VCaP (cell line): ENCODE measurements around the gene KIF23.

Experiments used
- H3K27ac ChIP-seq: fragments of 450-650 bp; 2 replicates; pipeline ENCODE4 v1.5.1; 2017
- TF ChIP-seq, protein P1 (sequence below): fragments of 450-650 bp; conservative IDR thresholded peaks from 2 replicates; pipeline ENCODE4 v1.5.1; 2017; ENCODE audit warnings: mild to moderate bottlenecking, moderate library complexity

Gene KIF23

DNA sequence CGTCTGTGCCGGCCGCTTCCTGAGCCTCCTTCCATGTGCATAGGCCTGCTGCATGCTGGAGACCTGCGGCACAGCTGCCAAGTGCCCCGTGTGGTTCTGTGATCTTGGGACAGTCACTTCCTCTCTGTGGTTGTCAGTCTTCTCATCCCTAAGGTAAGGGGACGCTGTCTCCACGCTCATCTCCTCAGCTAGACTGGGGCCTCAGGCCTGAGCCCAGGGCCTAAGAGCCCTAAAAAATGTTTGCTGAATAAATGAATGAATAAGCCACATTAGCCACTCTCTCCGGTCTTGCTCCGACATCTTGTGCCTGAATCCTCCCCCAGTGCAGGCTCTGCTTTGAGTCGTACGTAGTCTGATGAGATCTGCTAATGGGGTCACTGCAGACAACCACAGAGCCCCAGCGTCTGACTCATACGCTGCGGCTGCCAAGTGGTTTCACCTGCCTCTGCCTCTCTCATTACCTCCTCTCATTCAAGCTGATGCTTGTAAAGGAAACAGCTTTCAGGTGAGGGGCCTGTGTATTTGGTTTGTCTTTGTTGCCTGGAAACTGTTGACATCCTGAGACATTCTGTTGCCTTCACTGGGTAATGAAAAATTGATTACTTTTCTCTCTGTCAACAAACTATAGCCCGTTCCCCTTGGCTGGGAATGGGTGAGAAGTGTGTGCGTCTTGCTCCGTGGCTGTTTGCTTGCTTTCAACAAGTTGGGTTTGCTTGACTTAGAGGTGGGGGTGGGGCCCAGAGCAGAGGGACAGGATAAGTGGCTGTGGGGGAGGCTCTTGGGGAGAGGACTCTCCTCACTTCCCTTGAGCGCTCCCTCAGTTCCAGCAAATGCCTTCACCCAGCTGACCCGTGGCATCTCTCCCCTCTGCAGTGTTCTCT, 54.3 kb downstream of the KIF23 start:
- H3K27ac ChIP-seq, result peak overlapping the region; percentile 99
- TF ChIP-seq, protein P1, sequence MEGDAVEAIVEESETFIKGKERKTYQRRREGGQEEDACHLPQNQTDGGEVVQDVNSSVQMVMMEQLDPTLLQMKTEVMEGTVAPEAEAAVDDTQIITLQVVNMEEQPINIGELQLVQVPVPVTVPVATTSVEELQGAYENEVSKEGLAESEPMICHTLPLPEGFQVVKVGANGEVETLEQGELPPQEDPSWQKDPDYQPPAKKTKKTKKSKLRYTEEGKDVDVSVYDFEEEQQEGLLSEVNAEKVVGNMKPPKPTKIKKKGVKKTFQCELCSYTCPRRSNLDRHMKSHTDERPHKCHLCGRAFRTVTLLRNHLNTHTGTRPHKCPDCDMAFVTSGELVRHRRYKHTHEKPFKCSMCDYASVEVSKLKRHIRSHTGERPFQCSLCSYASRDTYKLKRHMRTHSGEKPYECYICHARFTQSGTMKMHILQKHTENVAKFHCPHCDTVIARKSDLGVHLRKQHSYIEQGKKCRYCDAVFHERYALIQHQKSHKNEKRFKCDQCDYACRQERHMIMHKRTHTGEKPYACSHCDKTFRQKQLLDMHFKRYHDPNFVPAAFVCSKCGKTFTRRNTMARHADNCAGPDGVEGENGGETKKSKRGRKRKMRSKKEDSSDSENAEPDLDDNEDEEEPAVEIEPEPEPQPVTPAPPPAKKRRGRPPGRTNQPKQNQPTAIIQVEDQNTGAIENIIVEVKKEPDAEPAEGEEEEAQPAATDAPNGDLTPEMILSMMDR, result no peak

DNA sequence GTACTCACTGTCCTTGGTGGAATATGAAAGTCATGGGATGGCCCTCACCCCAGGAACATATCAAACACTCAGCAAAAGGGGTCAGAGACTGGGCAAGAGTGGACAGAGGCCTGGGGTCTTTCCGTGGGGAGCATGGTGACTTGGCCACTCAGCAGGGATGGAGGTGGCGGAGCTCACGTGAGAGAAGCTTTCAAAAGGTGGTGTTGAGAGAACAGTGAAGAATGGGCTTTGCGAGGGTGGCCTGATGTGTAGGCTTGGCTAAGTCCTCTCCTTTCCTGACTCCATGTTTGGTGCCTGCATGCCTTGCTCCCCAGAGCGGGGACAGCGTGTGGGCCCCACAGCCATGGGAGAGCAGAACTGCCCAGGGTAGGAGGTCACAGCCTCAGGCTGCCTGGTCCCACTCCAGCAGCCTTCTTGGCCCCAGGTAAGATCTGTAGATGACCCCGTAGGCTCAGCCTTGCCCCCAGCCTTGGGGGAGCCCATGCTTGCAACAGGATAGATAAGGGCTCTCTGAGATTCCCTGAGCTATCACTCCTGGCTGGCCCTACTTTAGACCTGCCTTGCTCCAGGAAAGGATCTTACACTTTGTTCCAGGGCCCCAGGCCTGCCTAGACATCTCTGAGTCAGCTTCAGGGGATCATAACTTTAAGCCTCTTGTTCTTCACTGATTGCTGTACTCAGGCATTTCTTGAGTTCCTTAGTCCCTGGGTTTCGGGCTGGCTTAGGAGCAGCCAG, 55.5 kb downstream of the KIF23 start:
- TF ChIP-seq, protein P1, result no peak
- H3K27ac ChIP-seq, result peak overlapping the region; percentile 99

DNA sequence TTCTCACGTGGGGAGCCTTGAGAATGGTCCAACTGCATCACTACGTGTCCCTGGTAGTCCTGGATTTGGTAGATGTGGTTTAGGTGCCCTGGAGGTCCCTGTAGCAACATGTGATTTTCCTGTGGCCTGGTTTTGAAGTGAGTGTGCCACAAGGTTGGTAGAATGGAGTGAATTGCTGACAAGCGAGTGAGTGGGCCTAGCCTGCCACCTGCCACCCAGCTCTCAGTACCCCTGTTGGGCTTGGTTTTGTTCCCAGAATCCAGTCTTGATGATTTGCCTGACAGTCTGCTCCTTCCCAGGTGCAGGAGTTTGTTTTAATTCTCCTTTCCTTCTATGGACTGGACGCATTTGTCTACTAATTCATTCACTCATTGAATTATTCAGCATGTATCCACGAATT, 57.9 kb downstream of the KIF23 start:
- peak overlapping the region; percentile 40 for H3K27ac ChIP-seq
- TF ChIP-seq, protein P1, result no peak

DNA sequence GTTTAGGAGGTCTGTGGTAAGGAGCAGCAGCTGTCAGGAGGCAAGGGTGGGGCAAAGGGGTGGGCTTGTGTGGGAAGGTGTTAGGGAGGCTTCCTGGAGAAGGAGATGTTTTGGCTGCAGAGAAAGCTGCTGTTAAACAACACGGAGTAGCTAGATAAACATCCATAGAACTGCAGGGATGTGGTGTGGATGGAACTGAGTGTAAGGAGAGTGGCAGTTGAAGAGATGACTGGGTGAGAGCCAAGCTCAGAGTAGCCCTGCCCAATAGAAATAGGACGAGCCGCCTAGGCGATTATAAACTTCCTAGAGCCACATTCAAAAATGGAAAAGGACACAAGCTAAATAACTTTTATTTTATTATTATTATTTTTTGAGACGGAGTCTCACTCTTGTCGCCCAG, 58.4 kb downstream of the KIF23 start:
- TF ChIP-seq, protein P1, result no peak
- peak overlapping the region; percentile 40 for H3K27ac ChIP-seq

DNA sequence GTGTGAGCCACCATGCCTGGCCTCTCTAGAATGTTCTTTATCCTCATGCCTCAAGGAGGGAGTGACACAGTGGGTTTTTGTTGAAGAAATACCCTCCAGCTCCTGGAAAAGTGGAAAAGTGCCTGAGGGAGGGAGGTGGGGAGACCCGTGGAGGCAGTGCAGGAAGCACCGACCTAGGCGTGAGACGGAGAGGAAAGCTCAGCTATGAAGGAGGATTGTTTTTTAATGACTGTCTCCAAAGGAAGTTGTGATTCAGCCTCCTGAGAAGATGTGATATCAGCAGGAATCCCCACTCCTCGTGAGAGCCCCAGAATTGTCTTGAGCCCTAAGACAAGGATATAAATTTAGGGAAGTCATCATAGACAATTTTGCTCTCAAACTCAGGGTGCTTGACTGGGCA, 60.1 kb downstream of the KIF23 start:
- TF ChIP-seq, protein P1, result no peak
- peak overlapping the region; percentile 76 for H3K27ac ChIP-seq

DNA sequence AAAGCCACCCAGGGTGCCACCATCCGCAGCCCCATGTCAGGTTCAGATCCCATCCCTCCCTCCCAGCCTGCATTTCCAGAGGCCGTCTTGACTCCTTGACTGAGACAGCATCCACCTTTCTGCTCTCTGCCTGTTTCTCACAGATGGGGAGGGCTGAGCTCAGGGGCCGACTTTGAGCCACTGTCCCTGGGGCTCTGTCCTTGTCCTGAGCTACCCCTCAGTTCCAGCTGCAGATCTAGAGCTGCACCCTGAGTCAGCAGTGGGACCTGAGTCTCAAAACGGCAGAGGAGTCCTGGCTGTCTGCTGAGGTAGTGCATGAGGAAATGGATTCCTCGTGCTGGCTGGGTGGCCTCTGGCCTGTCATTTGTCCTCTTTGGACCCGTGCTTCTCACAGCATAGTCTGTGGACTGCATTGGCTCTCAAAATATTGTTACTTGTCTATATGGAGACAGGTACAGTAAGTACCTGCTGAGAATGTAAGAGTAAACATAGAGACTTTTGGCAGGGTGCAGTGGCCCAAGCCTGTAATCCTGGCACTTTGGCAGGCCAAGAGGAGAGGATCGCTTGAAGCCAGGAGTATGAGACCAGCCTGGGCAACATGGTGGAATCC, 60.8 kb downstream of the KIF23 start:
- peak overlapping the region; percentile 76 for H3K27ac ChIP-seq
- TF ChIP-seq, protein P1, result no peak

DNA sequence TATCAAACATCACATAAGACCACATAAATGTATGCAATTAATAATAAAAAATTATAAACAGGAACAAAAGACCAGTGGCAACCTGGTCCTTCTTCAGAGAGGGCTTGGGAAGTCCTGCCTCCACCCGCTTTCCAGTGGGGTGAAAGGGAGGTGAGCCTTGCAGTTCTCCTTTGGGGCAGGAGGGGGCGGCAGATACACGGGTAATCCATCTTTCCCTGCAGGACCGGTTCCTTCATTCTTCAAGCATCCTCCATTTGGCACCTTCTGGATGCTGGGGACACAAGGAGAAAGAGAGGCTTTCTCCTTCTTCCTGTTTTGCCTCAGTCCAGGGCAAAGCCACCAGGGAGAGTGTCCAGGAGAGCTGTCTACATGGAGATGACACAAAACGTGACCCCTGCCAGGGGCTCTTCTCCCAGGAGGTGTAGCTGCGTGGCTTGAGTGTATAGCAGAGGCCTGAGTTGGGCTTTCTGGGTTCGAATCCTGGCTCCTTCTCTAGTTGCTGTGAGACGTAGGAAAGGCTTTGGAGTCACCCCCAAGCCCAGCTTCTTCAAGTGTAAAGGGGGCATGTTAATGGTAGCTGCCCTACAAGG, 61.7 kb downstream of the KIF23 start:
- H3K27ac ChIP-seq, result peak overlapping the region; percentile 76
- TF ChIP-seq, protein P1, result peak; percentile 94
